Stimulated activated CD4-positive, alpha-beta T cell treated with anti-CD3 and anti-CD28 coated beads, Interleukin-2, amount 100 ng/mL, for 24 hours (primary cell): Measurements from ENCODE around the gene S100P.
"Not testable (repeated sequence)": the region's sequence is repeated elsewhere in the genome, so short reads cannot be mapped to it uniquely, and the experiment has no call there.

Experiments
- DNase-seq, 2 donors: peaks; one replicate each; pipeline ENCODE4 v3.0.0-alpha.2; 2020

The S100P gene

DNA sequence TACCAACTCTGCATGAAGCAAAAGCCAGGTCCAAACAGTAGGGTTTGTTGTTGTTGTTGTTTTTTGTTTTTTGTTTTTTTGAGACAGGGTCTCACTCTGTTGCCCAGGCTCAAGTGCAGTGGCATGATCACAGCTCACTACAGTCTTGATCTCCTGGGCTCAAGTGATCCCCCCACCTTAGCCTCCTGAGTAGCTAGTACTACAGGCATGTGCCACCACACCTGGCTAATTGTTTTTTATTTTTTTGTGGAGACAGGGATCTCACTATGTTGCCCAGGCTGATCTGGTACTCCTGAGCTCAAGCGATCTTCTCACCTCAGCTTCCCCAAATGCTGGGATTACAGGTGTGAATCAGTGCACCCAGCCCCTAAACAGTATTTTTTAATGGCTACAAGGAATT lies 6.2 kb downstream of the S100P start:
- DNase-seq: no peak

DNA sequence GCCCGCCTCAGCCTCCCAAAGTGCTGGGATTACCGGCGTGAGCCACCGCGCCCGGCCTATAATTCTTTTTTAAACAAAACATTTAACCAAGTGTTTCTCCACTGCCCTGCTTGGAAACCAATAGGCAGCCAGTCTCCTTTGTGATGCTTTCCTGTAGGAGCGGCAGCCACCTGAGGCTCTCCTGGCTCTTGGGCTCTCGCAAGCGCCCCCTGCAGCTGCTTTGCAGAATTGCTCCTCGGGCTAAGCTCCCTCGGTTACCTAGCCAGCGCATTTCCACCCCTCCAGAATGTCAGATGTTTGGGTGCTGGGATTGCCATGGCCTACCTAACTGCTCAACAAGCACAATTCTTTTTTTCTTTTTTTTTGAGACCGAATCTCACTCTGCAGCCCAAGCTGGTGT lies 7.7 kb downstream of the S100P start:
- DNase-seq: peak; percentile 46 to 58

- DNase-seq: no peak
Observed at GRCh38 chr4:6702761-6703160, 9.1 kb downstream of the S100P start.

GRCh38 chr4:6703786-6704185 lies 10.1 kb downstream of the S100P start:
- DNase-seq: no peak

DNA sequence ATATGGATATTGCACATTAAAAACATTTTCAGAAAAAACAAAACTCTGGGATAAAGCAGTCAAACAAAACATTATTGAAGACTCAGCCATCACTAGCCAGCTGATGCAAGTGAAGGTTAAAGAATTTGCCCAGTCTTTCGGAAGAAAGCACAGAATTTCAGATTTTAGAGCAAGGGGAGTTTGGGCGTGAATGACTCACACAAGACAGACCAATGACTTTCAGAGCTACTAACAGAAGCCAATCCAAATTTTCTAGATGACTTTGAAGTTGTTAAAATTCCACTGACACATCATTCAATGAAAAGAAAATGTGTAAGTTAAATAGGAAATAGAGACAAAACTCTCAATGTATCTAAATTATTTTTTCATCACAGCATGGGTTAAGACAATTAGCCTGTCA lies 12.0 kb downstream of the S100P start:
- no peak for DNase-seq

DNA sequence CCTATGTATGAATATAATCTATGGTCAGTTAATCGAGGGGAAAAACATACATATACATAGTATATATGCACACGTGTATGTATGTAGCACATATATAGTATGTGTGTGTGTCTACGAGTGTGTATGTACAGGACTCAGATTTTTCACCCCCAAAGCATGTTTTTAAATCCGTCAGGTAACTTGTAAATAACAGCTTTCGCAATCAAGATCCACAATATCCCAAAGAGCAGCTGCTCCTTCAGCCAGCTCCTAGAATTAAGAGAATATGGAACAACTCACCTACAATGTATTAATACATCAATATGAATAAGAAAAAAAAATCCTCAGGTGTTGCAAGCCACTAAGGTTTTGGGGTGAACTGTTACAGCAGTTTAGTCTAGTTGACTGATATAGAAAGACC lies 12.5 kb downstream of the S100P start:
- DNase-seq: no peak

DNA sequence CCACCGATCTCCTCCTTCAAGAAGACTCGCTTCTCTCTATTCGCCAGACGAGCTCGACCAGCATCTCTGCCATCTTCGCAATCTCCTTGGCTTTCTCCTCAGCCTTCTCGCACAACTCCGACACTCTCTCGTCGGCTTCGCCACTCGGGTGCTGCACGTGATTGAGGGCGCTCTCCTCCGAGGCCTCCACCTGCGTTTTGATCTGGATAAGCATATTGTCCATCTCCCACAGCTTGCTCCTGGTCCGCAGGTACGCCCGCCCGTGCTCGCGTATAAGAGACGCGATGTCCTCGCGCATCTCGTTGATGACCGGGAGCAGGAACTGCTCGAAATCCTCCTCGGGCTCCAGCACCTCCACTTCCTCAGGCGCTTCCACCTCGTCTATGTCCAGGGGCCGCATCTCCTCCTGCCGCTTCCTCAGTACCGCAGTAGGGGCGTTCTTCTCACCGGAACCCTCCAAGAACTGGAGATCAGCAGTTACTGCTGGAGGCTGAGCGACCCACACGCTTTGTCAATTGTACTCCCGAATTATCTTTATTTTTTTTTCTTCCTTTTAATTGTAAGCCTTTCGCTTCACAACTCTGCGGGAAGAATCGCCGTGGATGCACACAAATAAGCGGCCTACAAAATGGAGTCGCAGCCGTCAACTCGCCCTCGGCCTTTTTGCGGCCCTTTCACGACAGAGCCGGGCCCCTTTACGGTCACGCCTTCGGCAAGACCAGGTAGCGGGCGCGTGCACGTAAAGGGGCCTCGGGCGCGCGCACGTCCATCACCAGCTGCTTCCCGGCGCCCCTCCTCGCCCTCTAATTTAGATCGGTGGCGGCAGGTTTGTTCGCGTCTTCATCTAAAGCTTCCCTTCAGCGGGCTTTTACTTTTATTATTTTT lies 15.8 kb downstream of the S100P start, which contains the start of gene MRFAP1L1:
Gene MRFAP1L1 (minus strand): TSS at position 636 of the 885 bp plus-strand sequence. CDS start 236 bp downstream, at position 400.
- peak; percentile 96 to 98 for DNase-seq

DNA sequence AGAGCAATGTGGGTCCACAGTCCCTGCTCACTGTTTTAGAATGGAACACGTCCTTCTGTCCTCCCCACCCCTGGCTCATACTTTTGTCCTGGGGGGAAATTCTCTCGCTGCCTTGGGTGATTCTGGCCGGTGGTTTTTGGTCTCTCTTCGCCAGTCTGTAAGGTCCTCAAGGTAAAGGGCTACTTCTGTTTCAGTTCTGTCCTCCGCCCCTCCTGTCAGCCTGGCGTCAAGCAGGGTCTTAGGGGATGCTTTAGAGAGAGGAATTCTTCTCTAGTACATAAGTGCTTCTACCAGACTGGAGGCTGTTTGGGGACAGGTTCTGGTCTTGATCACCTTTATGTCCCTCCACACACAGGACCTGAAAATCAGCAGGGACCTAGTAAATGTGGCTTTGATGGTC lies 16.6 kb downstream of the S100P start:
- no peak for DNase-seq

DNA sequence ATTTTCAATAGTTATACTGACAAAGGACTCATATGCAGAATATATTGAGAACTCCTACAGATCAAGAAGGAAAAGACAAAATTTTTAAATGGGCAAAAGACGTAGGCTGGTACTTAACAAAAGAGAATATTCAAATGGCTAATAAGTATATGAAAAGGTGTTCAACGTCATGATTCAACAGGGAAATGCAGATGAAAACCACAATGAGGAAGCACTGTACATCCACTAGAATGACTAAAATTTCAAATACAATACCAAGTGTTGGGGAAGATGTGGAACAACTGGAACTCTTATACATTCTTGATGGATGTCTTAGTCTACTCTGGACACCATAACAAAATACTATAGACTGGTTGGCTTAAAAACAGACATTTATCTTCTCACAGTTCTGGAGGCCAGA lies 17.3 kb downstream of the S100P start:
- DNase-seq: no peak

GRCh38 chr4:6714954-6715353 lies 21.3 kb downstream of the S100P start:
- DNase-seq: no peak

DNA sequence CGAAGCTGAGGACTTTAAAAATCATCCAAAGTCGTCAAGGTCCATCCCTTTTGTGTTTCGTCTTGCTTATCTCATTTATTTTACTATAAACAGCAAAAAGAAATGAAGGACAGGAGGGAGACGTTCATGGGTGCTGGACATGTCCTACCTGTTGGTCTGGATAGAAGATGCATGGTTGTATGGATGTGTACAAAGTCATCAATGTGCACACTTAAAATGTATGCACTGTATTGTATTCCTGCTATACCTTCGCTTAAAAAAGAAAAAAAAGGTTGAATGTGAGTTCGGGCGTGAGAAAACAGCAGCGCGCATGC lies 22.0 kb downstream of the S100P start:
- no peak for DNase-seq

- DNase-seq: peak; percentile 87 to 88
Observed at GRCh38 chr4:6716018-6716911, 22.6 kb downstream of the S100P start, which contains the start of gene BLOC1S4. BLOC1S4 (plus strand) TSS chr4:6716174; CDS start chr4:6716210, 36 bp downstream.

DNA sequence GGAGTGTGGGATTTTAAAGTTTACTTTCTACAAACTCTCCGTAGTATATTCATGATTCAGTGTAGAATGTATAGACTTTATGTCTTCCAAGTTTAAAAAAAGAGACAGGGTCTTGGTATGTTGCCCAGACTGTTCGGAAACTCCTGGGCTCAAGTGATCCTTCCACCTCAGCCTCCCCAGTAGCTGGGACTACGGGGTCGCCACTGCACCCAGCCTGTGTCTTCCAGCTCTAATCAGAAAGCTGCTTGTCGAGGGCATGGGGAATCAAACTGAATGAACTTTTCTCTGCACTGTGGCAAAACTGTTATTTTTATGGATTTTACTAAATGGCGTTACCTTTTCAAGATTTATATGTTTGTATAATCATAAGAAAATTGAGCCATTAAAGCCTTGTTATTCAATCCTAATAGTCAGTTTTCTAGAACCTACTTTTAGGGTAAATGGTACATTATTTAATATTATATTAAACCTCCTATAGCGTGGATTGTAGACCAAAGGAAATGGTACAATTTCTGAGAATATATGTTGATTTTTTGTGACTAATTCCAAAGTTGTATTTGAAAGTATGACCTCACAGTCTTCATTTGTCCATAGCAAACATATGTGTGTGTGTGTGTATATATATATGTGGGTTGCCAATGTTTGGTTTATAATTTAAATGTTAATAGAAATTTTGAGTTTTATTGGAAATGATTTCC lies 23.4 kb downstream of the S100P start:
- no peak for DNase-seq

- DNase-seq: no peak
Observed at GRCh38 chr4:6718932-6719610, 25.4 kb downstream of the S100P start.

DNA sequence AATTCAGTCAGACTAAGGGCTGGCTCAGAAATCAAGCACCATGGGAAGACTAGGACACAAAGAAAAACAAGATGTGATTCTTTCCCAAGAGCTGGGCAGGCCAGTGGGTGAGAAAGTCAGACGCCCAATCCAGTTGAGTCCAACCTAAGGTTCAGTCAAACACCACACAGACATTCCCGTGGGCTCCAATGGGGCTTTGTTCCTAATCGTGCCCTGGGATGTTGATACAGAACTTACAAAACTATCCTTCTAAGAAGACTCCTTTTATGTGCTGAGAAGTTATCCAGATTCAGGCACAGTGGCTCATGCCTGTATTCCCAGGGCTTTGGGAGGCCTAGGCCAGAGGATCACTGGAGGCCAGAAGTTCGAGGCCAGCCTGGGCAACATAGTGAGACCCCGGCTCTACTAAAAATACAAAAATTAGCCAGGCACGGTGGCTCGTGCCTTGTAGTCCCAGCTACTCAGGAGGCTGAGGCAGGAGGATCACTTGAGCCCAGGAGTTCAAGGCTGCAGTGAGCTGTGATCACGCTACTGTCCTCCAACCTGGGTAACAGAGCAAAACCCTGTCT lies 26.0 kb downstream of the S100P start:
- DNase-seq: no peak

DNA sequence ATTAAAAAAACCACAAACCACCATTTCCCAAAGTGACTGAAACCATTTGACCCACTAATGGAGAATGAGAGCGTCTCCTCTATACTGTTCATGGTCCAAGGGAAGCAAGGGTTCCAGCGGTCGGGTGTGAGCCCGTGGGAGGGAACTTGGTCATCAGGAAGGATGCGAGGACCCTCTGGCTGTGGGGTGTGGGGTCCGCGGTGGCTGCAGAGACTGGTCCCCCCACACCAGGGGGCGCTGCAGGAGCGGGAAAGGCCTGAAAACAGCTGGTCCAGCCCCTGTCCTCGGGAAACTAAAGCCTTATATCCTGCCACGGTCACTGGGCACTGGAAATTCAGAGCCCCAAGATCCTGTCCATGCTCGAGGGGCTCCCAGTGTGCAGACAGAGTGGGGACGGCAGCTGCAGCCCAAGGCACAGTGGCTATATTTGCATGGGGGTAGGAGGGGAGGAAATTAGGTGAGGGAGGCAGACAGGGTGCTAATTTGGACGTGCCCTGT lies 26.6 kb downstream of the S100P start:
- peak; percentile 89 to 92 for DNase-seq

- no peak for DNase-seq
Observed at GRCh38 chr4:6721121-6721520, 27.4 kb downstream of the S100P start.

DNA sequence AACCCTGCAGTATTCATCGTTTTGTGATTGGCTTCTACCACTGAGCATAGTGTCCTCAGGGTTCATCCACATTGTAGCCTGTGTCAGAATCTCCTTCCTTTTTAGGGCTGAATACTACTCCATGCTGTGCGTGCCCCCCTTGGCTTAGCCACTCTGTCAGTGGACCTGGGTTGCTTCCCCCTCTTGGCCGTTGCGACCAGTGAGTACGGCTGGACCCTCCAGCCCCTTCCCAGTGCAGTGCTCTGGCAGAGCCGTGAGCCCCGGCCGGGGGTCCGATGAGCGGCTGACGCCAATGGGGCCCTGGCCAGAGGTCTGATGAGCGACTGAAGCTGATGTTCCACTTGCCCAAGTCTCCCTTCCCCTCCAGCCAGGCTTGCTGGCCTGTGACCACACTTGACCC lies 29.2 kb downstream of the S100P start:
- no peak for DNase-seq

DNA sequence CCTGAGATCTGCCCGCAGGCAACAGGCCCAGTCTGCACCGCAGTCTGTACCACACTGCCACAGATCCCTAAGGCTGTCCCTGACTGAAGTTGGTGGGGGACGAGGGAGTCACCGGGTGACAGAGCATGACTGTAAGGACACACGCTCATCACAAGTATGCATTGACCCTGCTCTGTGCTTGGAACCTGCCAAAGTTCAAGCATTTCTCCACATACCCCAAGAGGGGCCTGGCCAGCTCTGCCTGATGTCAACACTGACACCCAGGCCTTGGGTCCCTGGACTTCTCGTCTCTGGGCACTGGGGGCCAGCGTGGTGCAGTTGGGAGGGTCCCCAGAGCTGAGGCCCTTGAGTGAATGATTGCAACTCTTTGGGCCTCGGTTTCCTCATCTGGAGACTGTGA lies 30.2 kb downstream of the S100P start:
- DNase-seq: no peak

DNA sequence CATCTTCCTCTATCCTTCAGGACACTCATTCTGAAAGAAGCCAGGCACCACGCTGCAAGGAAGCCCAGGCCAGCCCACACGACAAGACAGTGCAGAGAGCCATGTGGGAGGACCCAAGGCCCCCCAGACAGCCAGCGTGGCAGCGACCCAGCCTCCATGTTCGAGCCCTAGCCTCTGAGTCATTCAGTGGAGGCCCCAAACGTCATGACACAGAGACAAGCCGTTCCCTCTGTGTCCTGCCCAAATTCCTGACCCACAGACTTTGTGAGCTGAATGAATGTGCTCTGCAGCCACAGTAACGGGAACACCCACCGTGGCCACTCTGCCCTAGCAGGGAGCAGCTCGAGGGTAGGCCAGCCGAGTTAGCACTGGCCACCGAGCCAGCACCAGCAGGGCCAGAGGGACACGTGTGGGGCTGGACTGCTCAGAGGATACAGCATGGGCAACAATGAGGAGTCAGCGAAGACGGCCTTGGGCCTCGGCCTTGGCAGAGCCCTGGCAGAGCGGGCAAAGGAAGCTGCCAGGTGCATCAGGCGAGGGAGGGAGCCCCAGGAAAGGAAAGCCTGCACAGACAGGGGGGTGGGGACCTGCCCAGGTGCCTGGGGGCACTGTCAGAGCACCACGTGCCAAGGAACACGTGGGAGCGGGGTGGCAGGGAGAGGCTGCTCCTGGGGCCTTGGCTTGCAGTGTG lies 30.9 kb downstream of the S100P start:
- DNase-seq: no peak

- DNase-seq: not testable (repeated sequence)
Observed at GRCh38 chr4:6725427-6725961, 31.8 kb downstream of the S100P start.
